ENCODE measurements around the gene ABCG4.
"Not testable (repeated sequence)": the region's sequence is repeated elsewhere in the genome, so short reads cannot be mapped to it uniquely, and the experiment has no call there.

ABCG4 gene

DNA sequence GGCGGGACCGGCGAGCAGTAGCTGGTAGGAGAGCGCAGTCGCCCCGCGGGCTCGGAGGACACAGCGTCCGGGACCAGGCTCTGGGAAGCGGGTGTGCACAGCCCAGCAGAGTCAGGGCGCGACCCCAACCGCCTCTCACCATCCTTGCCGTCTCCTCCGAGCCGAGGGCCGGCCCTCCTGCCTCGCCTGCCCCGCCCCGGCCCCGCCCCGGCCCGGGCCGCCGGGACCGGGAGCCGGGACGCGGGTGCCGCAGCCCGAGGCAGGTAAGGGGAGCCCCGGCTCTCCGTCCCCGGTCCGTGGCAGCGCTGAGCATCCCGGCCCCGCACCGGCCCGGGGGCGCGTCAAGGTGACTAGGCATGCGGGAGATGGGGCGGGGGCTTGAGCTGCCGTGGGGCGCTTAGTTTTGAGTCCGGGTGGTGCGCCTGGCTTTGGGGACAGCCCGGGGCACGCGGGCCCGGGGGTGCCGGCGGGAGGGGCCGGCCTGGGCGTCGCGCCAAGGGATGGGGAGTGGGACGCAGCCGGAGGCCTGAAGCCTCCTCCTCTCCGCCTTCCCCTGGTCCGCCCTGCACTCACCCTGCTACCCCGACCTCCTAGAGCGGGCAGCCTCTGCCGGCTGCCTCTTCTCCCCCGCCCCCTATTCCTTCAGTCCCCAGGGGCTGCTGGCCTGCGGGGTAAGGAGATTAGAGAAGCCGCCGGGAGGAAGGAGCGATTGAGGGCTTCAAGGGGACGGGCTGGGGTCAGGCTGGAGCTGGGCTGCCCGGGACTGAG, at the start of gene ABCG4:
Gene ABCG4 (plus strand): TSS at position 35 of the 768 bp plus-strand sequence. CDS start 914 bp downstream, outside the sequence.
- DNase-seq, result no peak

DNA sequence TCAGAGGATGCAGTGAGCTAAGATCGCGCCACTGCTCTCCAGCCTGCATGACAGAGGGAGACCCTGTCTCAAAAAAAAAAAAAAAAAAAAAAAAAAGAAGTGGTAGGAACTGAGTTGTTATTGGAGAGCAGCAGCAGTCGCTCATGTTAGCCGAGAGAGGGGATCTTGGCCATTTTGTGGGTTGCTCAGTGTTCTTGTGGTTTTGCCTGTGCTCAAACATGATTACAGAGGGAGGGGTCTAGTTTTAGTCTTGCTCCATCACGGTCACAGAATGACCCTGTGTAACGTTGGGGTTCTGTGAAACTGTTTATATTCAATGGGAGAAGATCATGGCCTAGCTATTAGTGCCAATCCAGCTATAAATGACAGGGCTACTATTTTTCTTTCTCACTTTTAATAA, 49.1 kb upstream of the ABCG4 start:
- no peak for DNase-seq

DNA sequence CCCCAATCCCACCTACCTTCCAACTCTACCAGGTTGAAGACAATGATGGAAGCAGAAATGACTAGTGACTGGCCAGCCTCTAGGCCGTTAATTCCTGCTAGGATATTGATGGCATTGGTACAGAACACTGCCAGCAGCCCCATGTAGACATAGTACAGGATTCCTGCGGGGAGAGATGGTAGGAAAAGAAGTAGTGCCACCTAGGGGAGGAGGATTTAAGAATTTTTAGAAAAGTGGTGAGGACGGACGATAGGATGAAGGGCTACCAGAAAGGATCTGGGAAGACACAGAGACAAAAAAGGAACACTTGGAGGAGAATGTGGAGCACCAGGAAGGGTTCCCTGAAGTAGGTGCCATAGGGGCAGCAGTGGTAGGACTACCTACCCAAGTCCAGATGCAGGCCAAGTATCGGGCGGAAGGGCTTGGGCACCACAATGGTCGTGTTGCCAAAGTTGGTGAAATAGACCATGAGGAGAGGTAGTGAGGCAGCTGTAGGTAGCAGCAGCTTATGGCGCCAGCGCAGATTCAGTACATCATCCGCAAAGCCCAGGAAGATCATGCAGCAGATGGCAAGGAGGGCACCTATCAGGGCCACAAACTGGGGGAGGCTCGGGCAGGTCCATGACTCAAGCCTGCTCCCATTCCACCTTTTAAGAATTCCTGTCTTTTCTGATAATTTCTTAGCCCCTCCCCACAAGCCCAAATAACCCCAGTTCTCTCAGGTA, 48.4 kb upstream of the ABCG4 start:
- no peak for DNase-seq

DNA sequence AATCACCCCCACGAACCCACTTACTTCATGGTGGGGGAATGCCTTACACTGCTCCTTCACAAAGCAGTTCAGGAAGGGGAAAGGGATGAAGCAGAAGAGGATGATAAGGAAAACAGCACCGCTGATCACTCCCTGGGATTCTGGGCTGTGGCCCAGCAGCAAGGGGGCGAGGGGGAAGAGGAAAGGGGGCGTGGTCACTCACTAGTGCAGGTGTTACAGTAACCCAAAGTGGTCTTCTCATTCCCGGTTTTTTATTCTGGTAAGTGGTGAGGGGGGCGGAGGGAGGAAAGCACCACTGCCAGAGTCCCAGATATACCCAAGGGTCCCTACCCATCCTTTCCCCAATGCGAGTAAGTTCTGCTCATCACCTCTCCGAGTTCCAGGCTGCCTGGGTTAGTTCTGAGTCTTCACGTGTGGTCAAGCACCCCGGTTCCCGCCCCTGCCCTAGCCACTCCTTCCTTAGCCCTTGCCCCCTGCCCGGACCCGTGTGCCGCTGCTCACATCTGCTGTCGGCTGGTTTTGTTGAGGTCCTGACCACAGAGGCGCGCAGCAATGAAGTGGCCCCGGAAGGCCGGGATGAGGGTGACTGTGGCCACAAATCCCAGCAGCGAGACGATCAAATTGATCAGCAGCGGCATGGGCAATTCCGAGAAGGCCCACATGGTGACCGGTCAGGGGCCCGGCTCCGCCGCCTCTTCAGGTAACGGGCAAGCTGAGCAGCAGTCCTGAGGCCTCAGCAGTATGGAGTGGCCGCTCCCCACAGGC, 47.7 kb upstream of the ABCG4 start:
- DNase-seq, result no peak

DNA sequence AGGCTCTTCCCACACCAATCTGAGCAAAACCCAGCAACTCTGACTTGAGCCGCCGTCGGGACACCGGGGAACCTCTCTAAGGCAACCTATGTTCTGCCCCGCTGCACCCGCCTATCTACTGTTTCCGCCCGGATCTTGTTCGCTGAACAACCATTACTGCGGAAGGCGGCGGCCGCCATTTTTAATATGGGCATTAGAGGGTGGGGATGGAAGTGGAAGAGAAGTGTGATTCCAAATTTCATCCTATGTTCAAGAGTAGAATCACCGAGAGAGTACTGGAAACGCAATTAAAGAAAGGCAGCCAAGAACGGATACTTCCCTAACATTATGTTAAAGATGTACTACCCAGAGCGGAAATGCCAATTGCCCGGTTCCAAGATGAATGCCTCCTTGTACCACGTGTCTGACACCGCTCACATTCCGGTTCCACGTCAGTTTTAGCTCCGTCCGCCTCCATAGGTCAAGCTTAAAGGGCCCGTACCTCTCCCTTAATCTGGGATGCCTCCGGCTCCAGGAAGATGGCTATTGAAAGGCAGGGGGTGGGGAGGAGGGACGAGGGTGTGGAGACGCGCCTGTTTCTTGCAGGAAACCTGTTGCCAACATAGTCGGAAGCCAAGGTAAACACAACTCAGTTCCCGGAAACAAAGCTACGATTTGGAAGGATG, 47.0 kb upstream of the ABCG4 start, which contains the start of gene DPAGT1:
Gene DPAGT1 (minus strand): TSS at position 95 of the 665 bp plus-strand sequence. CDS start 198 bp downstream, outside the sequence.
- DNase-seq, result peak; percentile 97

DNA sequence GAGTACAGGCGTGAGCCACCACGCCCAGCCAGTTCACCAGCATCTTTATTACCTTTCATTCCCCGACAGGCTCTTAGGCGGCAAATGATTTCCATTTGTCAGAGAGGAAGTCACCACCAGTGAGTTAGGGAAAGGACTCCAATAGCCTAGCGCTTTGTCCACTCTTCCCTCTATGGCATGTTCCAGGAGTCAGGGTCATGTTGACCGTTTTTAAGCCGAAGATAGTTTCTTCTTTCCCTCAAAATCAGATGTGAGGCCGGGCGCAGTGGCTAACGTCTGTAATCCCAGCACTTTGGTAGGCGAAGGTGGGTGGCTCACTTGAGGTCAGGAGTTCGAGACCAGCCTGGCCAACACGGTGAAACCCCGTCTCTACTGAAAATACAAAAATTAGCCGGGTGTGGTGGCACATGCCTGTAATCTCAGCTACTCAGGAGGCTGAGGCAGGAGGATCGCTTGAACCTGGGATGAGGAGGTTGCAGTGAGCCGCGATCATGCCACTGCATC, 45.6 kb upstream of the ABCG4 start:
- DNase-seq, result not testable (repeated sequence)

DNA sequence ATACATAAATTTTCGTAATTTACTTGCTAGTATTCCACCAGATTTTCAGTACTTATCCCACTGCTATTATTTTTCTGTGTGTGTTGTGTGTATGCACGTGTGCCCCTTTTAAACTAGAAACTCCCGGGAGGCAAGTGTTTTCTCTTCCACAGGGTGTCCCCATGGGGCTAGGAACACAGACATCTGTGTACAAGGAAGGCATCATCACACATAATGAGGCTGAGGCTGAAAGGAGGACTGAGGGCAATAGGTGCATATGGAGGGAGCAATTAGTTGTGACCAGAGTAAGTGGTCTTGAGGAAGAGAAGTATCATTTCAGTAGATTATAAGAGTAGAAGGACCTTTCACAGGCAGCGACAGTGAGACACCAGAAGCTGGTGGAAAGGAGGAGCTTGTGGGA, 45.1 kb upstream of the ABCG4 start:
- no peak for DNase-seq

DNA sequence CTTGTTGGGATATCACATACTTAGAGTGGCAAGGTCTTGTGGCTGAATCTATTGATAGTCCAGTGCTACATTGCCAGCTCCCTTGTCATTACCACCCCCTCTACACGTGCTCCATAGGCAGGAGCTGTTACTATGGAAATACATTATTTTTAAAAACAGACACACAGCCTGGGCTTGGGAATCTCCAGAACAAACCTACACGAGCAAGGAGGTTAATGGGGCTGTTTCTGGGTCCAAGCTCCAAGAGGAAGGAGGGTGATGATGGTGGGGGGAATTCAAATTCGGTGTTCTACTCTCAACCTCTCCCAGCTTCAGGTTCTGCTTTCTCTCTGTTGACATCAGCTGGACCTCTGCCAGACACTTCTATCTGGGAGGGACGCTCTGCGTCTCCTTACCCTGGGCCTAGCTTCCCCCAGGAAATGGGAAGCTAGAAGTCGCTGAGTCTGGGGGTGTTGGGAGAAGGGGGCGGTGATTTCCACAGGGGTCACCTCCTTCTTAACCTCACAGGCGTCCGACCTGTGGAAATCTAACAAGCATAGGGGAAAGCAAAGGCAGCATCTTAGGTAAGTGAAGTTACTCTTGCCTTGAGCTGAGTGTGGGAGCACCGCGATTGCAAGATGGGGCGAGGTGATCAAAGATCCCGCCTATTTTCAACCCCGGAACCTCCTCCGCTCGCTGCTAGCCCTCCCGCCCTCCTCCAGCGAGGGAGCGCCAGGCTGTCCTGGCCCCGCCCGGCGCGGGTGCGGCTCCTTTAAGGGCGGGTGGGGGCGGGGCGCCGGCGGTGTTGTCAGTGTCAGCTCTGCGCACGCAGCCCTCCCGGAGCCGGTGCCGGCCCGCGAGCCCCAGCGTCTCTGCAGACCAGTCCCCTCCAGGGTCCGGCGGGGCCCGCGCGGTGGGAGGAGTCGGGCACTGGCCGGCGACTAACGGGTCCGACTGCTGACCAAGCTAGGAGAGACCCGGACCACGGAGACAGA, 42.0 kb upstream of the ABCG4 start, which contains the start of gene C2CD2L:
Gene C2CD2L (plus strand): TSS at position 781 of the 974 bp plus-strand sequence. CDS start 398 bp downstream, outside the sequence.
- peak; percentile 87 for DNase-seq

DNA sequence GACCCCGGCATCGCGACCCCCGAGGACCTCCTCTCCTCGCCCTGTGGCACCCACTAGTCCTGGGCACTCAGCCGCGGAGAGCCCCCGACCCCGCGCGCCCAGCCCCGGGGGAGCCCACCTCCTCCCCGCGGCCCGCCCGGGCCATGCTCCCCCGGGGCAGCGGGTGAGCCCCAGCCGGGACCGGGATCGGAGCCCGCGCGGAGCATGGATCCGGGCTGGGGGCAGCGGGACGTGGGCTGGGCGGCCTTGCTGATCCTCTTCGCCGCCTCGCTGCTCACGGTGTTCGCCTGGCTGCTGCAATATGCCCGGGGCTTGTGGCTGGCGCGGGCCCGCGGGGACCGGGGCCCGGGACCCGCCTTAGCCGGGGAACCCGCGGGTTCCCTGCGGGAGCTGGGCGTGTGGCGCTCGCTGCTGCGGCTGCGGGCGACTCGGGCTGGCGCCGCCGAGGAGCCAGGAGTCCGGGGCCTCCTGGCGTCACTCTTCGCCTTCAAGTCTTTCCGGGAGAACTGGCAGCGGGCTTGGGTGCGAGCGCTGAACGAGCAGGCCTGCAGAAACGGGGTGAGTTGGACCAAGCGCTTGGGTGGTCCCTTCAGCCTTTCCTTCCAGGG, 41.2 kb upstream of the ABCG4 start:
- DNase-seq, result no peak

DNA sequence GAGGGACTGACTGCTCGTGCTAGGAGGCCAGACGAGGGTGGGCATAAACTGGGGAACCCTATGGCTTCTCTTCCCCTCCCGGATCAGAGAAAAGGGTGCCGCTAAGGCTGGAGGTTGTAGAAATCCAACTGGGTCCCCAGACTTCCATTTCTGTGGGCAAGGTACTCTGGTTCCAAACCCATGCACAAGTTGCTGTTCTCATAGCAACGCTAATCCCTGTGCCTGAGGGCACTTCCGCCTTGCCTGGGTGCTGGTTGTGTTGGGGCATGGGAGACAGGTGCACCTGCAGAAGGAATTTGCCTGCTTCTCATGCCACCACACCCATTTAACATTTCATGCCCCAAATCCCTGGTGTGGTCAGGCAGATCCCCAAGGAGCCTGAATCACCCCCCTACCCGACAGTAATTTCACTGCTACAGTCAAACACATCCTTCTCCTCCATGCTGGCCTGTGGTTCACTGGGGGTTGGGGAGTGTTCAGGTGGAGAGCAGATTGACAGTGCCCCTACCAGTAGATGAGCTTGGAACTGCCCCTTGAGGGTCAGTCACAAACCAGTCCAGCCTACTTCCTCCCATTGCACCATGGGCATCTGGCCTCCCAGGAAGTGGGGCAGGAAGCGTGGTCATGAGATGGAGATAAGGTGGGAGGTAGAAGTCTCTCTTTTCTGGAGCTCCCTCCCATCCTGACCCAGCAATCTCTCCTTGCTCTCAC, 40.6 kb upstream of the ABCG4 start:
- peak; percentile 11 for DNase-seq

DNA sequence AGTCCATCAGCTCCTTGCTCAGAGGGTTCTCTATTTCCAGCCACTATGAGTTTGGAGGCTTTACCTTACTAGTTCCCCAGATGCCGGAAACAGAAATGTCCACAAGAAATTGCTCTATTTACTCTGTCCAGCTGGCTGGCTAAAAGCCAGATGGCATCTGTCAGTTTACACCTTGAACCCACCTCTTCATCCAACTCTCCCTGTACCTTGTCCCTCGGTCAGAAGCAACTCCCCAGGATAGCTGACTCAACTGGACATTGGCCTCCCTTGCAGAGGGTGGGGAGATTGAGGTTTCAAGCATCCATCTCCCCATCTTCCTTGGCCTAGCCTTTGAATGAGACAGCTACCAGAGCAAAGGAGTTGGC, 40.0 kb upstream of the ABCG4 start:
- DNase-seq, result no peak

DNA sequence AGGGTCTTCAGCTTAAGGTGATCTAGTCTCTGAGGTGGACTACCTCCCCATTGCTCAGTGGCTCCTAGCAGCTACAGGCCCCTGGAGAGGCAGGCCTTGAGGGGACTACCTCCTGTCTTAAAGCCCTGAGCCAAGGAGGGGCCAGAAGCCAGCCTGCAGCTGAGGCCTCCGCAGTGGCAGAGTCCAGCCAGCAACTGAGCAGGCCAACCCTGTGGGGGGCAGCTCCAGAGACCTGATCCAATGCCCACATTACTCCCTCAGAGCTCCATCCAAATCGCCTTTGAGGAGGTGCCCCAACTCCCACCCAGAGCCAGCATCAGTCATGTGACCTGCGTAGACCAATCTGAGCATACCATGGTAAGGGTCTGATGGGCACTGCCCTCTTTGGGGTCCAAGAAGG, 39.0 kb upstream of the ABCG4 start:
- no peak for DNase-seq

DNA sequence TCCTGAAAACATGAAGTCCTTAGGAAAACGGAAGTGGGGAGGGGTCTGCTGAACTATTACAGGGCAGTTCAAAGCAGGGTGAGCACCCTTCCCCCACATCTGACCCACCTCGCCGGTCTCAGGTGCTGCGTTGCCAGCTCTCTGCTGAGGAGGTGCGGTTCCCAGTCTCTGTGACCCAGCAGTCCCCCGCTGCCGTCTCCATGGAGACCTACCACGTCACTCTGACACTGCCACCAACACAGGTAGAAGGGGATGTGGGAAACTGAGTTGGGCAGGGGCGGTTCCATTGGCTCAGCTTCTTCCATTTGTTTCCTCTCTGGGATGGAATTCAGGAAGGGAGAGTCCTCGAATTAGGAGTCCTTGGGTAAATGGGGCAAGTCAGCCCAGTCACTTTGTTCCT, 38.4 kb upstream of the ABCG4 start:
- no peak for DNase-seq

DNA sequence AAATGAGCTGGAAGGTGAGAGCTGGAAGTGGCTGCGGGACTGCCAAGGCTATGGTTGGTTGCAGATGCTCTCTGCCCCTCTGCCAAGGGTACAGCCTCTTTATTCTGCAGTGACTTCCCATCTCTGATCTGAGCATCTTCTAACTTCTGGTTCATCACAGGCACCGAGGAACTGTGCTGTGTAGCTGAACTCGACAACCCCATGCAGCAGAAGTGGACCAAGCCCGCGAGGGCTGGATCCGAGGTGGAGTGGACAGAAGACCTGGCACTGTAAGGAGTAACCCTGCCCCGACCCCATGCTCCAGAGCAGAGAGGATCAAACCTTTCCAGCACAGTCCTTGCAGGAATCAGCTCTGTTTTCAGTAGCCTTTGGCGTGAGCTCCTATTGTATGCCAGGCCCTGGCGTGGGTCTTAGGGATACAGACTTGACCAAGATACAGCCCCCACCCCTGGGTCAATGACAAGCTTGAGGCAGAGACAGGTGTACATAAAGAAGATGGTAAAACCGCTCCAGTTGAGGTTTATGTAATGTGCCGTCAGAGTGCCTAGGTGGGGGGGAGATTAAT, 37.4 kb upstream of the ABCG4 start:
- DNase-seq, result no peak

DNA sequence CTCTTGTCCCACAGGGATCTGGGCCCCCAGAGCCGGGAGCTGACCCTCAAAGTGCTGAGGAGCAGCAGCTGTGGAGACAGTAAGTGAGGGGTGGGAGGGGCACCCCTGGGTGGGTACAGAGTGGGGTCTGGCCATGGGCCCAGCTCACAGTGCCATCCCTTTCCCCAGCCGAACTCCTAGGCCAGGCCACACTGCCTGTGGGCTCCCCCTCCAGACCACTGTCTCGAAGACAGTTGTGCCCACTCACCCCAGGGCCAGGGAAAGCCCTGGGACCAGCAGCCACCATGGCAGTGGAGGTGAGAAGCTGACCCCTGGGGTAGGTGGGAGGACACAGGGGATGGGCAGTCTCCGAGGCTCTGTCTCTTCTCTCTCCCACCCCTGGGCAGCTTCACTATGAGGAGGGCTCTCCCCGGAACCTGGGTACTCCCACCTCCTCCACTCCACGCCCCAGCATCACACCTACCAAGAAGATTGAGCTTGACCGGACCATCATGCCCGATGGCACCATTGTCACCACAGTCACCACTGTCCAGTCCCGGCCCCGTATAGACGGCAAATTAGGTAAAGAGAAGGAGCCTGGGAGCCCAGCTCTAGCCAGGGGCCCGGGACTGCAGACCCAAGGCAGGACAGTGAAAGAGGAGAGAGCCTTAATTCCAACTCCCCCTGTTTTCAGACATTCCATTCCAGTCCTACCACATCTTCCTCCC, 36.4 kb upstream of the ABCG4 start:
- DNase-seq, result no peak

DNA sequence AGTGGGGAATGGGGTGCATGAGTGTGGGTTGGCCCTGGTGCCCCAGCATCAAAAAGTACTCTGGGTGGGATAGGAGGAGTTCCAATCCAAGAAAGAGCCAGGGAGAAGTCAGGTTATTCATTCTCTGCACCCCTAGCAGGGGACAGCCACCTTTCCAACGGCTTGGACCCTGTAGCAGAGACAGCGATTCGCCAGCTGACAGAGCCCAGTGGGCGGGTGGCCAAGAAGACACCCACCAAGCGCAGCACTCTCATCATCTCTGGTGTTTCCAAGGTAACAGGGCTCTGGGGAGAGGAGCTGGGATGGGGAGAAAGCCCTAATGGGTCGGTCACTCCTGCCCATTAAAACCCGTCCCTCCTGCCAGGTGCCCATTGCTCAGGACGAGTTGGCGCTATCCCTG, 35.1 kb upstream of the ABCG4 start:
- no peak for DNase-seq

DNA sequence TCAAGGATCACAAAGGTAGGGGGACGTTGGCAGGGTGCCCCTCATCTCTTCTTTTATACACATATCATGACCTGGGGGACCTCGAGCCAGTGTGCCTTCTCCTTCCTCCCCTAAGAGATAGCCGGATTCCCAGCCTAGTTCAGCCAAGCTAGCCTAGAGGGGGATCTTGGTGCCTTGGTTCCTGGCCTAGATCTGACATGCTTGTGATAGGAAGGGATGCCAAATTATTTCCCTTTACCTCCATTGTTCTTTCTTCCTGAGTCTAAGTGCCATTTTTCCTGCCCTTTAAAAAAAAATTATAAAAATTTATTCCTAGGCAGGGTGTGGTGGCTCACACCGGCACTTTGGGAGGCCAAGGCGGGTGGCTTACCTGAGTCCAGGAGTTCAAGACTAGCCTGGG, 34.5 kb upstream of the ABCG4 start:
- DNase-seq, result no peak

DNA sequence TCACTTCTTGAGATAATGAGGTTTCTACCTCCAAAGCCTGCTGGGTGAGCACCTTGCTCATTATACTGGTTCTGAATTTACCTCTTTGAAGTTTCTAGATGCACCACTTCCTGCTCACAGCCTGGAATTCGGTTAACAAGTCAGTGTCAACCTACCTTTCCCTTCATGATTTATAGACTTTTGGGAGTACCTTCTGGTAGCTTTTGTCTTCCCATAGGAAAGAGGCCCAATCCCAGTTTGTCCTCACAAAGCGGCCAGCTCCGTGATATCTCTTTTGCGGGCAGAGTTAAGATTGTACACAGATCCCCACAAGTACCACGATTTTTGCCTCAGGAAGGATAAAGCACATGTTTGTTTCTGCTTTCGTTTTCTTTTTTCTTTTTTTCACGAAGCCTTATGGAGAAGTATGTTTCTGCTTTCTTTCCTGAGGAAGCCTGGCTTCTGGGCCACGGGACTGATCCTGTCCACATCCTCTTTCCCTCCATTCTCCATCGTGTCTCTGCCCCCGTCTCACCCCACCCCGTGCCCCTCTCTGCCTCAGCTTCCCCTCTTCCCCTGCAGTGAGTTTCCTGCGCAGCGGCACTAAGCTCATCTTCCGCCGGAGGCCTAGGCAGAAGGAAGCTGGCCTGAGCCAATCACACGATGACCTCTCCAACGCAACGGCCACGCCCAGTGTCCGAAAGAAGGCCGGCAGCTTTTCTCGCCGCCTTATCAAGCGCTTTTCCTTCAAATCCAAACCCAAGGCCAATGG, 33.2 kb upstream of the ABCG4 start:
- peak; percentile 10 for DNase-seq

DNA sequence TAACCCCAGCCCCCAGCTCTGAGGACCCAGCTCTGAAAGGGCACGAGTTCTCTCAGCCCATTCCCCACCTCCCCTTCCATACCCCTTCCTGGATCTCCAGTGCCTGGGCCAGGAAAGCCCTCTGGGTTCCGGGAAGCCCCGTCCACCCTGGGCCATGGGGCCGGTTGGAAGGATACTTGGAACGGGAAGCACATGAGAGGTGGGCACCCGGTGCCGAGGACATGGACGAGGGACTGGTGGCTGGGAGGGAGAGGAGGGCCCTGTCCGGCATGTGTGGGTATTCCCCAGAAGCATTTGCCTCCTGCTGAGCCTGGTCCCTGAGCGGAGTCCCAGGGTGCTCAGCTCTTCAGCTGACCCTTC, 32.6 kb upstream of the ABCG4 start:
- DNase-seq, result no peak
